DND-41 (cell line): ENCODE data around the gene FRS2.

Experiments used
- CTCF ChIP-seq: IDR thresholded peaks from 2 replicates; pipeline ENCODE4 v1.5.1; 2012; ENCODE audit warnings: borderline replicate concordance, low read length, moderate library complexity, mild to moderate bottlenecking; ENCODE audit not compliant: poor library complexity, severe bottlenecking; ENCODE audit errors: extremely low read depth
- EZH2 ChIP-seq: IDR thresholded peaks from 3 replicates; pipeline ENCODE4 v1.6.1; 2012; ENCODE audit warnings: borderline replicate concordance, low read depth, mild to moderate bottlenecking, moderate library complexity, low read length, inconsistent platforms; ENCODE audit not compliant: severe bottlenecking

DNA sequence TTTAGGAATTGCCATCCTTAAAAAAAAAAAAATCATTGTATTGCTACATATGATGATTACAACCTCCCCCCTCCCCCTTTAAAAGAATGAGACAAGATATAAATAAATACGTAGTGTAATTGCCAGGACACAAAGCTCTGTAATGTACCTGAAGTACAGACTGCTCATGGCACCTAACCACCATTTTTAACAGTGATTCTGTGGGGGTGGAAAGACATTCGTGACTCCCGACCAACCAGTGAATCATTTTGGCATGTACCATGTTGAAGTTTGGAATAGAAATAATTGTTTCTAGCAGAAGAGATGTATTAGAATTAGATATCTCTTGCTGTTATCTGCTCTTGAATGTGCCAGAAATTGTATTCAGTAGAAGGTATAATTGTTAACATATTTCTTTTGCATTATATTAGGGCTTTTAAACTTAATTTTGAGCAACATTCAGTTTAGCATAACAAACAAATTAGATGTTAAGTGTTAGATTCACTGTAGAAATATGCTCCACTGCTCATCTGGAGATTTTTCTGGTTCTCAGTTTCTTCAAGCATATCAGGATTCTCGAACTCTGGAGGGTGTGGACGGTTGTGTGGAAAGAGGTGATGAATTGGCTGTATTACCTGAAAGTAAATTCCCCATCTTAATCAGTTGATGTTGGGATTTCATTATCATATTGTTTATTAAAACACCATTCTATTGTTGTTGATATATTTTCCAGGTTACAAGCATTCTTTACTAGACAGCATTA lies 31.1 kb downstream of the FRS2 start:
- no peak for TF ChIP-seq CTCF
- no peak for TF ChIP-seq EZH2
